CD4-positive, alpha-beta memory T cell (primary cell): Measurements from ENCODE around the gene LRRC10B. TPM values are rescaled to one million over a fixed set of nuclear protein-coding genes. Genes with fewer than 3 reads are reported as not detected.
A peak's percentile ranks its signal among the peaks of the same experiment; 100 is the strongest.

Source experiments
- CTCF ChIA-PET: fragments of 350-600 bp; sonication (Branson Sonifier 250); formaldehyde crosslinking; loops from one replicate; lab custom pipeline; 2021; ENCODE audit warnings: inconsistent platforms; ENCODE audit not compliant: partially characterized antibody; lab: Charles Lee
- POLR2A ChIA-PET: fragments of 350-600 bp; sonication (Branson Sonifier 250); formaldehyde crosslinking; loops from one replicate; lab custom pipeline; 2021; ENCODE audit not compliant: partially characterized antibody; lab: Charles Lee
- DNase-seq, 5 donors: peaks; one replicate each; pipeline versions ENCODE4 v3.0.0 to v3.0.0-alpha.2; 2020 to 2022; ENCODE audit warnings: mixed read lengths in 1 of 5
- H3K27ac ChIP-seq: one replicate; pipeline ENCODE4 v1.7.0; 2013; ENCODE audit warnings: low read depth, low read length
- H3K27me3 ChIP-seq: 2 replicates; pipeline ENCODE4 v1.7.0; 2013; ENCODE audit warnings: mild to moderate bottlenecking, low read length, moderate library complexity; ENCODE audit not compliant: insufficient read depth
- H3K36me3 ChIP-seq: 2 replicates; pipeline ENCODE4 v1.7.0; 2013; ENCODE audit warnings: mild to moderate bottlenecking, low read length, moderate library complexity; ENCODE audit not compliant: insufficient read depth
- H3K4me1 ChIP-seq: 2 replicates; pipeline ENCODE4 v1.7.0; 2013; ENCODE audit warnings: mild to moderate bottlenecking, low read length, moderate library complexity; ENCODE audit not compliant: insufficient read depth
- H3K4me3 ChIP-seq, 2 donors: one replicate each; pipeline ENCODE4 v1.7.0; 2013; ENCODE audit warnings: low read length in 2 of 2, mild to moderate bottlenecking in 1 of 2
- H3K9me3 ChIP-seq, 2 donors: one replicate each; pipeline ENCODE4 v1.7.0; 2013; ENCODE audit warnings: low read length in 2 of 2, control low read depth in 1 of 2; ENCODE audit not compliant: control insufficient read depth in 1 of 2
- H3K27ac Mint-ChIP-seq, 7 donors: one replicate each; pipeline ENCODE4 v1.8.0; 2020 to 2021; ENCODE audit warnings: mixed read lengths in 7 of 7, mild to moderate bottlenecking in 6 of 7, inconsistent platforms in 3 of 7, moderate library complexity in 3 of 7
- H3K27me3 Mint-ChIP-seq, 2 donors: one replicate each; pipeline ENCODE4 v1.8.0; 2020 to 2021; ENCODE audit warnings: mixed read lengths in 2 of 2
- H3K36me3 Mint-ChIP-seq, 2 donors: one replicate each; pipeline ENCODE4 v1.8.0; 2020 to 2021; ENCODE audit warnings: mixed read lengths in 2 of 2, inconsistent platforms in 1 of 2, mild to moderate bottlenecking in 1 of 2
- H3K4me1 Mint-ChIP-seq, 4 donors: one replicate each; pipeline ENCODE4 v1.8.0; 2020 to 2021; ENCODE audit warnings: mixed read lengths in 4 of 4, mild to moderate bottlenecking in 1 of 4
- H3K4me3 Mint-ChIP-seq, 8 donors: one replicate each; pipeline ENCODE4 v1.8.0; 2020 to 2021; ENCODE audit warnings: mixed read lengths in 8 of 8, mild to moderate bottlenecking in 7 of 8, moderate library complexity in 6 of 8, inconsistent platforms in 3 of 8
- H3K9me3 Mint-ChIP-seq, 8 donors: one replicate each; pipeline ENCODE4 v1.8.0; 2020 to 2021; ENCODE audit warnings: mixed read lengths in 8 of 8, mild to moderate bottlenecking in 5 of 8, inconsistent platforms in 3 of 8, moderate library complexity in 1 of 8
- intact Hi-C: fragments of 100-400 bp; cut with micrococcal nuclease; formaldehyde crosslinking; loops from one replicate; pipeline ENCODE4 v1.15.1; 2023
- polyA plus RNA-seq, 2 donors: library from polyadenylated mRNA; unstranded; fragments of 300-500 nt; fragmentation: Illumina TruSeq; gene quantifications; one replicate each; pipeline ENCODE4 v1.2.3, GENCODE V29; 2021
- total RNA-seq, 2 experiments: library from RNA; stranded (reverse); gene quantifications; one replicate each; pipeline ENCODE4 v1.2.3, GENCODE V29; 2021

The LRRC10B gene
- total and polyA plus RNA-seq, 4 experiments from 2014 or later, result not detected

GRCh38 chr11:61524963-61525587 lies 16.5 kb downstream of the LRRC10B start:
- Mint-ChIP-seq H3K4me1 (no peaks in the 10 kb centered on the region), H3K27me3 (peaks cover 13 to 35% of the 10 kb centered on the region in 2 donors), H3K9me3 (no peaks in the 10 kb centered on the region), H3K27ac (peak overlapping the region in 1 of 7 donors; percentile 55), H3K4me3 (no peak overlapping the region), H3K36me3 (no peaks in the 10 kb centered on the region)
- Histone ChIP-seq H3K36me3 (no peaks in the 10 kb centered on the region), H3K27ac (no peak overlapping the region), H3K9me3 (no peaks in the 10 kb centered on the region), H3K4me3 (no peak overlapping the region), H3K27me3 (no peaks in the 10 kb centered on the region), H3K4me1 (no peaks in the 10 kb centered on the region)
- CTCF ChIA-PET, result interaction anchor here (0.8 to 2.8 kb wide), 3 partner anchors 8 to 745 kb away, joined by 3 to 10 read pairs (median 5); no protein-coding TSS in a partner anchor
- no peak for DNase-seq
- intact Hi-C loops, result no loop called here
- POLR2A ChIA-PET, result no interaction called here

- intact Hi-C loops, result no loop called here
- CTCF ChIA-PET, result interaction anchor here (1.0 to 2.8 kb wide), 4 partner anchors 9 to 207 kb away, joined by 3 to 10 read pairs (median 4); no protein-coding TSS in a partner anchor
- H3K36me3 Mint-ChIP-seq, result no peaks in the 10 kb centered on the region
These were observed 17.7 kb downstream of the LRRC10B start for GRCh38 chr11:61526229-61526628.

GRCh38 chr11:61526956-61527731 lies 18.6 kb downstream of the LRRC10B start:
- Mint-ChIP-seq H3K4me1 (no peaks in the 10 kb centered on the region), H3K4me3 (no peak overlapping the region), H3K36me3 (no peaks in the 10 kb centered on the region), H3K9me3 (no peaks in the 10 kb centered on the region), H3K27me3 (peaks cover 13 to 36% of the 10 kb centered on the region in 2 donors), H3K27ac (peak overlapping the region in 2 of 7 donors; percentile 11 to 16)
- CTCF ChIA-PET, result interaction anchor here (1.4 to 2.8 kb wide), 2 partner anchors 10 to 206 kb away, joined by 4 to 10 read pairs; no protein-coding TSS in a partner anchor
- H3K4me3 ChIP-seq, result no peak overlapping the region
- no peaks in the 10 kb centered on the region for H3K9me3 ChIP-seq
- intact Hi-C loops, result no loop called here
- DNase-seq, result no peak
- no peaks in the 10 kb centered on the region for H3K4me1 ChIP-seq
- no peaks in the 10 kb centered on the region for H3K27me3 ChIP-seq
- H3K27ac ChIP-seq, result no peak overlapping the region
- H3K36me3 ChIP-seq, result no peaks in the 10 kb centered on the region
- POLR2A ChIA-PET, result no interaction called here

More at GRCh38 chr11:61526229-61526628, 17.7 kb downstream of the LRRC10B start:
- Mint-ChIP-seq H3K27ac (no peak overlapping the region), H3K9me3 (no peaks in the 10 kb centered on the region), H3K27me3 (peaks cover 13 to 39% of the 10 kb centered on the region in 2 donors), H3K4me3 (no peak overlapping the region), H3K4me1 (no peaks in the 10 kb centered on the region)
- Histone ChIP-seq H3K27me3 (no peaks in the 10 kb centered on the region), H3K4me3 (no peak overlapping the region), H3K9me3 (no peaks in the 10 kb centered on the region), H3K4me1 (no peaks in the 10 kb centered on the region), H3K27ac (no peak overlapping the region), H3K36me3 (no peaks in the 10 kb centered on the region)
- no peak for DNase-seq
- POLR2A ChIA-PET, result no interaction called here

GRCh38 chr11:61528114-61528513 lies 19.6 kb downstream of the LRRC10B start:
- Mint-ChIP-seq H3K4me3 (no peak overlapping the region), H3K4me1 (no peaks in the 10 kb centered on the region), H3K36me3 (no peaks in the 10 kb centered on the region), H3K27me3 (peaks cover 13 to 36% of the 10 kb centered on the region in 2 donors), H3K27ac (no peak overlapping the region), H3K9me3 (no peaks in the 10 kb centered on the region)
- intact Hi-C loops, result no loop called here
- no peak for DNase-seq
- ChIA-PET CTCF (interaction anchor here (2.8 kb wide), 1 partner anchor 11 kb away, joined by 10 read pairs; no protein-coding TSS in a partner anchor), POLR2A (no interaction called here)
- Histone ChIP-seq H3K27ac (no peak overlapping the region), H3K9me3 (no peaks in the 10 kb centered on the region), H3K4me3 (no peak overlapping the region), H3K27me3 (no peaks in the 10 kb centered on the region), H3K36me3 (no peaks in the 10 kb centered on the region), H3K4me1 (no peaks in the 10 kb centered on the region)

GRCh38 chr11:61529537-61530225 lies 21.1 kb downstream of the LRRC10B start:
- Histone ChIP-seq H3K4me1 (no peaks in the 10 kb centered on the region), H3K27ac (no peak overlapping the region), H3K9me3 (no peaks in the 10 kb centered on the region), H3K4me3 (no peak overlapping the region), H3K36me3 (no peaks in the 10 kb centered on the region), H3K27me3 (no peaks in the 10 kb centered on the region)
- Mint-ChIP-seq H3K4me3 (no peak overlapping the region), H3K27ac (no peak overlapping the region), H3K4me1 (no peaks in the 10 kb centered on the region), H3K9me3 (no peaks in the 10 kb centered on the region), H3K27me3 (peaks cover 11 to 34% of the 10 kb centered on the region in 2 donors), H3K36me3 (no peaks in the 10 kb centered on the region)
- intact Hi-C loops, result no loop called here
- CTCF ChIA-PET, result no interaction called here
- no peak for DNase-seq
- POLR2A ChIA-PET, result no interaction called here

- H3K27me3 ChIP-seq, result no peaks in the 10 kb centered on the region
- H3K27me3 Mint-ChIP-seq, result peaks cover 9 to 29% of the 10 kb centered on the region in 2 donors
- CTCF ChIA-PET, result interaction anchor here (0.9 to 2.5 kb wide), 5 partner anchors 10 to 61 kb away, joined by 3 to 9 read pairs (median 5); no protein-coding TSS in a partner anchor
These were observed 22.5 kb downstream of the LRRC10B start for GRCh38 chr11:61531044-61531443.

More at GRCh38 chr11:61531044-61531443, 22.5 kb downstream of the LRRC10B start:
- Mint-ChIP-seq H3K27ac (no peak overlapping the region), H3K4me1 (peaks cover 0 to 1% (median 0%) of the 10 kb centered on the region in 4 donors), H3K4me3 (no peak overlapping the region), H3K36me3 (no peaks in the 10 kb centered on the region), H3K9me3 (no peaks in the 10 kb centered on the region)
- Histone ChIP-seq H3K9me3 (no peaks in the 10 kb centered on the region), H3K27ac (no peak overlapping the region), H3K4me3 (no peak overlapping the region), H3K36me3 (no peaks in the 10 kb centered on the region), H3K4me1 (no peaks in the 10 kb centered on the region)
- POLR2A ChIA-PET, result no interaction called here
- intact Hi-C loops, result no loop called here
- no peak for DNase-seq
